GM19468 (cell line): Measurements from ENCODE around the gene PRODH2.
"Not testable (repeated sequence)": the region's sequence is repeated elsewhere in the genome, so short reads cannot be mapped to it uniquely, and the experiment has no call there.

Source experiments
- ATAC-seq: cut with Tn5 transposase; IDR thresholded peaks from one replicate; pipeline ENCODE4 v1.9.1; 2021; ENCODE audit warnings: mild to moderate bottlenecking, moderate library complexity, moderate number of reproducible peaks; ENCODE audit not compliant: unreplicated experiment; ENCODE audit errors: extremely low read depth

PRODH2 gene

DNA sequence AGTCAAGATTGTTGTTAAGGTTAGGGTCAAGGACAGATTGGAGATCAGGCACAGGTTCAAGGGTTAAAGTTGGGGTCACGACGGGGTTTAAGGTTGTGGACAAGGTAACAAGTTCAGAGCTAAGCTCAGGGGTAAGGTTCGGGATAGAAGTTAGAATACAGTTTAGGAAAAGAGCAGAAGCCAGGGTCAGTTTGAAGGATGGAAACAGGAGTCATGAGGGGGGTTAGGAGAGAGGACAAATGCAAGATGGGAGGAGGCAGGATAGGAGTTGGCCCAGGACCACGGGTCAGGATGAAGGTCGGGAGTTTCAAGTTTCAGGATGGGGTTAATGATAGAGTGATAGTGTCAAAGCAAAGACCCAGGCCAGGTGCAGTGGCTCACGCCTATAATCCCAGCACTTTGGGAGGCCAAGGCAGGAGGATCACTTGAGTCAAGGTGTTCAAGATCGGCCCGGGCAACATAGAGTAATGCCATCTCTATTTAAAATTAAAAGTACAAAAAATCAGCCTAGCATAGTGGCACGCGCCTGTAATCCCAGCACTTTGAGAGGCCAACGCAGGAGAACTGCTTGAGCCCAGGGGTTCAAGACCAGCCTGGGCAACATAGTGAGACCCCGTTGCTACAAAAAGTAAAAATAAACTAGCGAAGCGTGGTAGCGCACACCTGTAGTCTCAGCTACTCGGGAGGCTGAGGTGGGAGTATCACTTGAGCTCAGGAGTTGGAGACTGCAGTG, 32.0 kb upstream of the PRODH2 start:
- ATAC-seq: no peak

- no peak for ATAC-seq
Measured at GRCh38 chr19:35843676-35844481, 31.2 kb upstream of the PRODH2 start.

DNA sequence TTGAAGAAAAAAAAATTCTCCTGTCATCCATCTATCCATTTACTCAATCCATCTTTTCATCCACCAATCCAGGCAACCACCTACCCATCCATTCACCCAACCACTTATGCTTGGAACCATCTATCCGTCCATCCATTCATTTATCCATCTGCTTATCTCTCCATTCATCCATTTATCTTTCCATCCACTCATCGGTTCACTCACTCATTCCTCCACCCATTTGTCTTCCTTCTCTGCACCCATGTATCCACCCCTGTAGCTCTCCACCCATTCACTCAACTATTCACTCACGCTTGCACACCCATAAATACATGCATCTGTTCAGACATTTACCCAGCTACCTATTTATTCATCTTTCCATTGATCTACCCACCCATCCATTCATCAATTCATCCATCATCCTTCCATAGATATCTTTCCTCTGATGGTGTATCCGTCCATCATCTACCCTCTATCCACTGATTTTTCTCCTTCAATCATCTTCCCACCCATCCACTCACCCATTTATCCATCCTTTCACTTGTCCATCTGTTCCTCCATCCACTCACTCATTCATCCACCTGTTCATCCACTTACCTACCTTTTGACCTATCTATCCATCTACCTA, 30.1 kb upstream of the PRODH2 start:
- no peak for ATAC-seq

DNA sequence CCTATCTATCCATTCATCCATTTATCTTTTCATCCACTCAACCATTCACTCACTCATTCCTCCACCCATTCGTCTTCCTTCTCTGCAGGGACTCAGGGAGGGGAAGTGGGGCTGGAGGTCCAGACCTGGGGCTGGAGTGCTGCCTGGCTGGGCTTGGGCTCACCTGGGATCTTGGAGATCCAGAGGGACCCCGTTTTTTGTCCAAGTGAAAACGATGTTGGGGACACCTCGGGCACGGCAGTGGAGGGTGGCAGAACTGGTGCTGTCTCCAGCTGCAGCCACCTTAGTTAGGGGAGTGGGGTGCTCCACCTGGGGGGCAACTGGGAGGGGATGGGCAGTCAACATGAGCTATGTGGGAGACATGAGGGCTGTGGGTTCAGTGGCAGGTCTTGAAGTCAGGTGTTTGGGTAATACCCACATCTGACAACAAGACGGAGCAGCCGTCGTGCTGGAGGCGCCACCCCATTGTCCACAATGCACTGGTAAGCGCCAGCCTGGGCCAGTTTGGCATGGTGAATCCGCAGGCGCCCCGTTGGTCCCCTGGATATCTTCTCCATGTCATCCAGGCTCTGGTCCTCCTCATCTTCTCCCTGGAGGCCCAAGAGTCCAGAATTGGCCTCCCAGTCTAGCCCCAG, 29.4 kb upstream of the PRODH2 start:
- no peak for ATAC-seq

- ATAC-seq: not testable (repeated sequence)
Measured at GRCh38 chr19:35836096-35836495, 23.5 kb upstream of the PRODH2 start.

DNA sequence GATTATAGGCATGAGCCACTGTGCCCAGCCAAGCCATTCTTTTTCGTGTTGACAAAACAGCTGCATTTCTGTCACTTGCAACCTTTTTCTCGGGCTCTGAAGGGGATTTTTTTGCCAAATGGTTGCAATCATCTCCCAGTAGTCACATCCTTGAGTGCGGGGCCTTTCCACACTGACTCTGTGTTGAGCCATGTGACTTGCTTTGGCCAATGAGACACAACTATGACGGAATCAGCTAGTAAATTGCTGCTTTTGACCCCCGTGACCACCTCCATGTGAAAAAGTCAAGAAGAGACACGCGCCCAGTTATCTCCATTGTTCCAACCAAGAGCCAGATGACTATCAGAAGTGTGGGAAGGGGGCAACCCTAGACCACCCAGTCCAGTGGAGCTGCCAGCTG, 21.3 kb upstream of the PRODH2 start:
- no peak for ATAC-seq

DNA sequence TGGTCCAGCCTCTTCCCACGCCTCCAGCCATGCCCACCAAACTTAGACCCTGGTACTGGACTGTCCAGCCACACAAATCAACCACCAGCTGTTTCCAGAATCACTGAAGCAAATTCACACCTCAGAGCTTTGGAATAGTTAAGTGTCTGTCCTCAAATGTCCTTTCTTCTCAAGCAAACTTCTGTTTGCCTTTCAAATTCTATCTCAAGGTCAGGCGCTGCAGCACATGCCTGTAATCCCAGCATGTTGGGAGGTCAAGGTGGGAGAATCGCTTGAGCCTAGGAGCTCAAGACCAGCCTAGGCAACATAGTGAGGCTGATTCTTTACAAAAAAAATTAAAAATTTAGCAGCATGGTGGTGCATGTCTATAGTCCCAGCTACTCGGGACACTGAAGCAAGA, 19.4 kb upstream of the PRODH2 start:
- ATAC-seq: no peak

GRCh38 chr19:35830986-35831385, 18.3 kb upstream of the PRODH2 start:
- no peak for ATAC-seq

DNA sequence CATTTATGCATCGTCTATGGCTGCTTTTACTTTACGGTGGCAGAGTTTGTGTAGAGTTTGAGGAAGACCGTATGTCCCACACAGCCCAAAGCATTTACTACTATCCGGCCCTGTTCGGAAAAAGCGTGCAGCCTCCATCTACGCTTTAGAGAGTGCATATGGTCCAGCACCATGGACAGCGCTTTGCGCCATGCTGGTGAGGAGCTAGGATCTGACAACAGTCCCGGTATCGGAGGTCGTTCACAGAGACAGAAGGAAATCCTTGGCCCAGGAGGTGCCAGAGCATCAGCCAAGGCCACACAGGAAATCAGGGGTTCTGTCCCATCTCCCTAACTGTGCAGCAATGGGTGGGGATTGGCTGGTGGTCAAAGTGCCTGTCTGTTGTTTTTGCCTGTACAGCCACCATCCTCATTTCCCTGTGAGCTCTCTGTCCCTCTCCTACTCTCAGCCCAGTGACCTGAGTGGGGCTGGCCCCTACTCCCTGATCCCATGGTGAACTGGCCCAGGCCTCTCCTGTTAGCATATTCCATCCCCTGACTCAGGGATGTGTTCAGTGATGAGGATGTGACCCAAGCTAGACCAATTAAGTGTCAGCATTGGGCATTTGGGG, 16.2 kb upstream of the PRODH2 start:
- ATAC-seq: no peak

GRCh38 chr19:35824150-35824549, 11.5 kb upstream of the PRODH2 start:
- ATAC-seq: no peak

GRCh38 chr19:35822579-35822978, 9.9 kb upstream of the PRODH2 start:
- no peak for ATAC-seq

GRCh38 chr19:35818445-35818844, 5.8 kb upstream of the PRODH2 start:
- no peak for ATAC-seq

DNA sequence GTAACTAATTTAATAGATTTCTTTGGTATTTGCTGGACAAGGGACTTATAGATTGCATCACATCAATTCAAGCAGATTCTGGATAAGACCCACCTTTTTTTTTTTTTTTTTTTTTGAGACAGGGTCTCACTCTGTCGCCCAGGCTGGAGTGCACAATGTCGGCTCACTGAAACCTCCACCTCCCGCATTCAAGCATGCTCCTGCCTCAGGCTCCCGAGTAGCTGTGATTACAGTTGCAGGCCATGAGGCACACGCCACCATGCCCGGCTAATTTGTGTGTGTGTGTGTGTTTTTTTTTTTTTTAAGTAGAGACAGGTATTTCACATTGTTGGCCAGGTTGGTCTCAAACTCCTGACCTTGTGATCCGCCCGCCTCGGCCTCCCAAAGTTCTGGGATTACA, 4.2 kb upstream of the PRODH2 start:
- ATAC-seq: no peak

DNA sequence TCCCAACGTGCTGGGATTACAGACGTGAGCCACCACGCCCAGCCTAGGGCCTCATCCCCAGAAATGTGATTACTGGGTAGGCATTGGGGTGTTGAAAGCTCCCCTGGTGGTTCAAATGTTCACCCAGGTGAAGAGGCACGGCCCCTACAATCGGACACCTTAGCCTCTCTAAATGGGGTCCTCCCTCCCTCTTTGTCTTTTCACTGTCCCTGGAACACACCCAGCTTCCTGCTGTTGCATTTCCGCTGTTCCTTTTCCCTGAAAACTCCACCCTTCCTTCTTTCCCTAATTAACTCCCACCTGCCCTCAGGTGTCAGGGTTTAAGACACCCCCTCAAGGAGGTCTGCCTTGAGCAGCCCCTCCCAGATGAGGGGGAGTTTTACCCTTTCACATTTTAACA, 3.6 kb upstream of the PRODH2 start:
- ATAC-seq: no peak

- ATAC-seq: no peak
Measured at GRCh38 chr19:35813043-35813890, 622 bp upstream of the PRODH2 start.

GRCh38 chr19:35811317-35812219, 1.1 kb downstream of the PRODH2 start:
- ATAC-seq: no peak

- no peak for ATAC-seq
Measured at GRCh38 chr19:35807633-35808032, 5.0 kb downstream of the PRODH2 start.

DNA sequence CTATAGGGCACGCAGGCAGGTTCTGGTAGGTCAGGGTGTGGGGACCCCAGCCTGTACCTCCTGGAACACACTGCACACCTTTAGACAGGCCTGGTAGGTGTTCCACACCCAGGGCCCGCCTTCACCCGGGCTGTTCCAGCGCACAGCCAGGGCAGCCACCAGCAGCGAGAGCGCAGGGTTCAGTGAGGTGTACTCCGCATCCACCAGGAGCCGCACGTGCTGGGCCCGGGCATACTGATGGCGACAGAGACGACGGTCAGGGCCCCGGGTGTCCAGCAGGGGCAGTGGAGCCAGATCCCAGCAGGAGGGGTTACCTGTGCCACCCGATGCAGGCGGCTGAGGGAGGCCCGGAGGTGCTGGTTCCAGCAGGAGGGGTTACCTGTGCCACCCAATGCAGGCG, 6.0 kb downstream of the PRODH2 start:
- no peak for ATAC-seq
